Endothelial cell (in vitro differentiated cells): ENCODE data around the gene C14orf132. TPM values are rescaled to one million over a fixed set of nuclear protein-coding genes. Genes with fewer than 3 reads are reported as not detected.

ENCODE experiments used
- DNase-seq: peaks from one replicate; pipeline ENCODE4 v3.0.0; 2021; ENCODE audit warnings: low spot score
- H3K27ac Mint-ChIP-seq: one replicate; pipeline ENCODE4 v1.8.0; 2021; ENCODE audit warnings: mixed read lengths, inconsistent platforms; ENCODE audit not compliant: unreplicated experiment
- H3K27me3 Mint-ChIP-seq: one replicate; pipeline ENCODE4 v1.8.0; 2021; ENCODE audit warnings: mild to moderate bottlenecking, moderate library complexity, mixed read lengths, inconsistent platforms; ENCODE audit not compliant: unreplicated experiment
- H3K36me3 Mint-ChIP-seq: one replicate; pipeline ENCODE4 v1.8.0; 2021; ENCODE audit warnings: mild to moderate bottlenecking, low read depth, mixed read lengths, inconsistent platforms; ENCODE audit not compliant: unreplicated experiment
- H3K4me1 Mint-ChIP-seq: one replicate; pipeline ENCODE4 v1.8.0; 2021; ENCODE audit warnings: mild to moderate bottlenecking, mixed read lengths, inconsistent platforms; ENCODE audit not compliant: unreplicated experiment
- H3K4me3 Mint-ChIP-seq: one replicate; pipeline ENCODE4 v1.8.0; 2021; ENCODE audit warnings: mild to moderate bottlenecking, mixed read lengths, inconsistent platforms; ENCODE audit not compliant: unreplicated experiment
- H3K9me3 Mint-ChIP-seq: one replicate; pipeline ENCODE4 v1.8.0; 2021; ENCODE audit warnings: mixed read lengths, inconsistent platforms; ENCODE audit not compliant: unreplicated experiment
- CTCF ChIP-seq: fragments of 200-600 bp; sonication (generic); IDR thresholded peaks from one replicate; pipeline ENCODE4 v1.5.0; 2021; ENCODE audit warnings: antibody characterized with exemption; ENCODE audit not compliant: unreplicated experiment
- total RNA-seq: library from RNA; stranded (reverse); fragmentation: NEBNext Ultra II Directional; extraction: Animal tissue kit (Norgen Biotek cat#: 25700); gene quantifications from one replicate; pipeline ENCODE4 v1.2.1, GENCODE V29; 2021; ENCODE audit not compliant: unreplicated experiment

C14orf132 gene
- total RNA-seq, 1 donor from 2014 or later, result 4.4 TPM

GRCh38 chr14:96108061-96108795 lies 69.1 kb downstream of the C14orf132 start:
- no peak for DNase-seq
- peaks cover 3% of the 10 kb centered on the region for H3K36me3 Mint-ChIP-seq
- peaks cover 9% of the 10 kb centered on the region for H3K27me3 Mint-ChIP-seq
- H3K4me3 Mint-ChIP-seq, result no peak overlapping the region
- H3K27ac Mint-ChIP-seq, result no peak overlapping the region
- H3K4me1 Mint-ChIP-seq, result no peaks in the 10 kb centered on the region
- no peaks in the 10 kb centered on the region for H3K9me3 Mint-ChIP-seq
- no peak for TF ChIP-seq CTCF

GRCh38 chr14:96108911-96109310 lies 69.7 kb downstream of the C14orf132 start:
- peaks cover 3% of the 10 kb centered on the region for H3K36me3 Mint-ChIP-seq
- H3K27me3 Mint-ChIP-seq, result peaks cover 9% of the 10 kb centered on the region
- H3K4me1 Mint-ChIP-seq, result no peaks in the 10 kb centered on the region
- H3K27ac Mint-ChIP-seq, result no peak overlapping the region
- no peak for DNase-seq
- H3K4me3 Mint-ChIP-seq, result no peak overlapping the region
- H3K9me3 Mint-ChIP-seq, result no peaks in the 10 kb centered on the region
- TF ChIP-seq CTCF, result no peak

- no peak for TF ChIP-seq CTCF
- DNase-seq, result no peak
- Mint-ChIP-seq H3K27ac (no peak overlapping the region), H3K9me3 (peaks cover 6% of the 10 kb centered on the region), H3K27me3 (peaks cover 9% of the 10 kb centered on the region), H3K36me3 (peaks cover 7% of the 10 kb centered on the region), H3K4me3 (no peak overlapping the region), H3K4me1 (no peaks in the 10 kb centered on the region)
Measured at GRCh38 chr14:96109596-96110355, 70.6 kb downstream of the C14orf132 start.

- H3K9me3 Mint-ChIP-seq, result peaks cover 8% of the 10 kb centered on the region
- no peak overlapping the region for H3K27ac Mint-ChIP-seq
- no peak for TF ChIP-seq CTCF
- peaks cover 9% of the 10 kb centered on the region for H3K27me3 Mint-ChIP-seq
- H3K36me3 Mint-ChIP-seq, result peaks cover 7% of the 10 kb centered on the region
- no peak for DNase-seq
- no peak overlapping the region for H3K4me3 Mint-ChIP-seq
- no peaks in the 10 kb centered on the region for H3K4me1 Mint-ChIP-seq
Measured at GRCh38 chr14:96112032-96112431, 72.9 kb downstream of the C14orf132 start.

- no peak for DNase-seq
- Mint-ChIP-seq H3K4me1 (no peaks in the 10 kb centered on the region), H3K36me3 (peaks cover 7% of the 10 kb centered on the region), H3K4me3 (no peak overlapping the region), H3K27me3 (peaks cover 9% of the 10 kb centered on the region), H3K9me3 (peaks cover 9% of the 10 kb centered on the region), H3K27ac (no peak overlapping the region)
- TF ChIP-seq CTCF, result no peak
Measured at GRCh38 chr14:96114002-96114401, 74.8 kb downstream of the C14orf132 start.
